GM23338 (cell line): ENCODE data around the gene HIVEP2. TPM values are rescaled to one million over a fixed set of nuclear protein-coding genes. Genes with fewer than 3 reads are reported as not detected.

ENCODE experiments used
- ATAC-seq: fragments of 200-7000 bp; cut with Tn5 transposase; 3 replicates; pipeline ENCODE4 v1.9.1; 2020
- DNase-seq: peaks from one replicate; pipeline ENCODE4 v3.0.0-alpha.2; 2015; ENCODE audit warnings: low spot score
- H2AFZ ChIP-seq: fragments of 200-600 bp; sonication (generic); 2 replicates; pipeline ENCODE4 v1.8.0; 2016; ENCODE audit warnings: antibody characterized with exemption, mild to moderate bottlenecking, moderate library complexity
- H3F3A ChIP-seq: fragments of 200-600 bp; sonication (generic); replicated peaks from 2 replicates; pipeline ENCODE4 v1.8.0; 2017; ENCODE audit warnings: antibody characterized with exemption, mixed run types, low read depth
- H3K27ac ChIP-seq: fragments of 200-600 bp; sonication (generic); 2 replicates; pipeline ENCODE4 v1.6.1; 2016; ENCODE audit warnings: low read depth
- H3K27me3 ChIP-seq: fragments of 200-600 bp; sonication (generic); 2 replicates; pipeline ENCODE4 v1.8.0; 2016; ENCODE audit warnings: mild to moderate bottlenecking, mixed run types, moderate library complexity; ENCODE audit not compliant: insufficient read depth
- H3K36me3 ChIP-seq: fragments of 200-600 bp; sonication (generic); 2 replicates; pipeline ENCODE4 v1.8.0; 2016; ENCODE audit warnings: mild to moderate bottlenecking; ENCODE audit not compliant: insufficient read depth
- H3K4me1 ChIP-seq: fragments of 200-600 bp; sonication (generic); 2 replicates; pipeline ENCODE4 v1.8.0; 2016; ENCODE audit warnings: mild to moderate bottlenecking, moderate library complexity; ENCODE audit not compliant: insufficient read depth
- H3K4me2 ChIP-seq: fragments of 200-600 bp; sonication (generic); 2 replicates; pipeline ENCODE4 v1.7.1; 2017; ENCODE audit warnings: mixed run types
- H3K4me3 ChIP-seq: fragments of 200-600 bp; sonication (generic); 2 replicates; pipeline ENCODE4 v1.6.1; 2016; ENCODE audit warnings: mixed run types
- H3K79me2 ChIP-seq: fragments of 200-600 bp; sonication (generic); replicated peaks from 2 replicates; pipeline ENCODE4 v1.8.0; 2017; ENCODE audit warnings: mild to moderate bottlenecking; ENCODE audit not compliant: insufficient read depth
- H3K9me2 ChIP-seq: fragments of 200-600 bp; sonication (generic); 2 replicates; pipeline ENCODE4 v1.8.0; 2017; ENCODE audit not compliant: insufficient read depth
- H4K20me1 ChIP-seq: fragments of 200-600 bp; sonication (generic); replicated peaks from 2 replicates; pipeline ENCODE4 v1.8.0; 2017; ENCODE audit warnings: mild to moderate bottlenecking; ENCODE audit not compliant: insufficient read depth
- H3K27ac Mint-ChIP-seq: 2 replicates; pipeline ENCODE4 v1.8.0; 2020; ENCODE audit warnings: inconsistent platforms, mild to moderate bottlenecking, moderate library complexity, mixed read lengths
- H3K27me3 Mint-ChIP-seq: 3 replicates; pipeline ENCODE4 v1.8.0; 2022; ENCODE audit warnings: low read depth, mild to moderate bottlenecking, moderate library complexity, mixed read lengths, inconsistent platforms; ENCODE audit not compliant: insufficient read depth, poor library complexity
- H3K36me3 Mint-ChIP-seq: 3 replicates; pipeline ENCODE4 v1.8.0; 2021; ENCODE audit warnings: low read depth, mild to moderate bottlenecking, inconsistent platforms, moderate library complexity, mixed read lengths
- H3K4me1 Mint-ChIP-seq: 3 replicates; pipeline ENCODE4 v1.8.0; 2020; ENCODE audit warnings: mild to moderate bottlenecking, inconsistent platforms, mixed read lengths
- H3K4me3 Mint-ChIP-seq: 3 replicates; pipeline ENCODE4 v1.8.0; 2021; ENCODE audit warnings: moderate library complexity, mild to moderate bottlenecking, inconsistent platforms, mixed read lengths
- H3K9me3 Mint-ChIP-seq: 3 replicates; pipeline ENCODE4 v1.8.0; 2020; ENCODE audit warnings: moderate library complexity, mild to moderate bottlenecking, inconsistent platforms, mixed read lengths
- EZH2 ChIP-seq: fragments of 200-600 bp; sonication (generic); IDR thresholded peaks from one replicate; pipeline ENCODE4 v1.8.0; 2017; ENCODE audit warnings: antibody characterized with exemption, mild to moderate bottlenecking, low read depth; ENCODE audit not compliant: unreplicated experiment
- EZH2phosphoT487 ChIP-seq: fragments of 200-600 bp; sonication (generic); IDR thresholded peaks from one replicate; pipeline ENCODE4 v1.8.1; 2018; ENCODE audit warnings: antibody characterized with exemption; ENCODE audit not compliant: unreplicated experiment
- JUNB ChIP-seq: IDR thresholded peaks from one replicate; pipeline ENCODE4 v1.6.1; 2016; ENCODE audit warnings: antibody characterized with exemption; ENCODE audit not compliant: unreplicated experiment
- POLR2AphosphoS5 ChIP-seq: IDR thresholded peaks from 2 replicates; pipeline ENCODE4 v1.6.1; 2016; ENCODE audit warnings: antibody characterized with exemption, low read depth
- ZNF331 ChIP-seq: fragments of 250-450 bp; sonication (Bioruptor Pico); IDR thresholded peaks from 2 replicates; pipeline ENCODE4 v1.5.0; 2020; ENCODE audit warnings: low read depth, mild to moderate bottlenecking, moderate library complexity
- ZNF462 ChIP-seq: fragments of 250-450 bp; sonication (Bioruptor Pico); IDR thresholded peaks from 2 replicates; pipeline ENCODE4 v1.5.0; 2020; ENCODE audit warnings: mild to moderate bottlenecking, moderate library complexity
- polyA plus RNA-seq: library from polyadenylated mRNA; unstranded; fragments of >200 nt; fragmentation: Nextera tagmentation; extraction: Ambion mirVana; gene quantifications from 2 replicates; pipeline ENCODE4 v1.2.1, GENCODE V29; 2016
- total RNA-seq: library from RNA; depleted of rRNA; stranded (reverse); fragments of >200 nt; shearing (Covaris generic); gene quantifications from 2 replicates; pipeline ENCODE4 v1.2.3, GENCODE V29; 2014

HIVEP2 gene
- total and polyA plus RNA-seq, 2 experiments from 2014 or later, result 1.5 to 7.4 TPM

- Histone ChIP-seq H3K79me2 (no peaks in the 10 kb centered on the region), H3K4me2 (no peak overlapping the region), H2AFZ (no peak overlapping the region), H3K4me1 (no peaks in the 10 kb centered on the region), H3K27ac (no peak overlapping the region), H3K27me3 (no peaks in the 10 kb centered on the region), H3F3A (no peaks in the 10 kb centered on the region), H4K20me1 (no peaks in the 10 kb centered on the region), H3K36me3 (no peaks in the 10 kb centered on the region), H3K9me2 (no peaks in the 10 kb centered on the region), H3K4me3 (no peak overlapping the region)
- H3K27ac Mint-ChIP-seq, result no peak overlapping the region
- H3K4me3 Mint-ChIP-seq, result no peak overlapping the region
- ATAC-seq (no peak), DNase-seq (no peak)
- no peaks in the 10 kb centered on the region for H3K27me3 Mint-ChIP-seq
- no peaks in the 10 kb centered on the region for H3K9me3 Mint-ChIP-seq
- TF ChIP-seq ZNF462 (CRISPR knock-in tag), result no peak
- no peaks in the 10 kb centered on the region for H3K4me1 Mint-ChIP-seq
- H3K36me3 Mint-ChIP-seq, result no peaks in the 10 kb centered on the region
Measured at GRCh38 chr6:142786476-142786875, 158.5 kb downstream of the HIVEP2 start.

GRCh38 chr6:142784344-142784743 lies 160.6 kb downstream of the HIVEP2 start:
- no peaks in the 10 kb centered on the region for H3K36me3 Mint-ChIP-seq
- no peak for ATAC-seq
- Histone ChIP-seq H2AFZ (no peak overlapping the region), H3K27ac (no peak overlapping the region), H3K27me3 (no peaks in the 10 kb centered on the region), H3F3A (no peaks in the 10 kb centered on the region), H3K79me2 (no peaks in the 10 kb centered on the region), H3K4me2 (no peak overlapping the region), H4K20me1 (no peaks in the 10 kb centered on the region), H3K4me1 (no peaks in the 10 kb centered on the region), H3K36me3 (no peaks in the 10 kb centered on the region), H3K9me2 (no peaks in the 10 kb centered on the region), H3K4me3 (no peak overlapping the region)
- no peak overlapping the region for H3K4me3 Mint-ChIP-seq
- H3K9me3 Mint-ChIP-seq, result no peaks in the 10 kb centered on the region
- no peaks in the 10 kb centered on the region for H3K4me1 Mint-ChIP-seq
- DNase-seq, result no peak
- H3K27ac Mint-ChIP-seq, result no peak overlapping the region
- H3K27me3 Mint-ChIP-seq, result no peaks in the 10 kb centered on the region
- TF ChIP-seq POLR2AphosphoS5 (no peak), EZH2 (no peak), ZNF462 (CRISPR knock-in tag) (no peak), JUNB (no peak), ZNF331 (no peak), EZH2phosphoT487 (no peak)
